ENCODE results near the gene SRSF1. TPM values are rescaled to one million over a fixed set of nuclear protein-coding genes. Genes with fewer than 3 reads are reported as not detected.

SRSF1 gene
- total and polyA plus RNA-seq, 2 of the 4 experiments (the other 2 are of a cell fraction): 190 to 357 TPM

DNA sequence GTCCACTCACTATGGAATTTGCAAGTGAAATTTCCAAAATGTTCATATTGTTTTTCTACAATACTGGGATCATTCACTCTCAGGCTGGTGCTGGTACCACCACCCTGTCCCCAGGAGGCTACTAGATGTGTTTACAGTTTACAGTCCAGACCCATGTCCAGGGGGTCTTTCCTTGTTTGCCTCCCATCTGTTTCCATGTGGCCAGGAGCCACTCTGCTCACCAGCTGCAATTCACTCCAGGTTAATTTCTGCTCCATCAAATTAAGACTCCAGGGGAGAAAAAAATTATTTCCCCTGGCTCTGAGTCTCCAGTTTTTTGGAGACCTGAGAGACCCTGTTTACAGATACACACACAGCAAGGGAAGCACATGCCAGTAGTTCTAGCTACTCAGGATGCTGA lies 12.5 kb upstream of the SRSF1 start:
- intact Hi-C loops (cut with micrococcal nuclease): no loop called here
- DNase-seq: no peak
- no peak overlapping the region for H2AFZ ChIP-seq (replicated peaks; ENCODE audit: low read length, poor library complexity)

More for the DNA sequence above, 12.5 kb upstream of the SRSF1 start:
- Histone ChIP-seq H3K14ac (replicated peaks; ENCODE audit: low read depth, low read length) (no peak overlapping the region), H2BK120ac (ENCODE audit: low read depth, low read length) (no peak overlapping the region), H2BK15ac (ENCODE audit: low read depth, low read length) (no peak overlapping the region), H4K5ac (ENCODE audit: low read depth, low read length) (no peak overlapping the region), H3K23ac (ENCODE audit: low read depth, low read length) (no peak overlapping the region), H3K27me3 (ENCODE audit: control insufficient read depth, insufficient read depth, low read length) (peaks cover 2% of the 10 kb centered on the region), H2AK9ac (replicated peaks; ENCODE audit: low read depth, low read length, poor library complexity) (no peak overlapping the region), H3K36me3 (ENCODE audit: control insufficient read depth, insufficient read depth, low read length) (no peaks in the 10 kb centered on the region), H4K8ac (ENCODE audit: low read depth in 2 of 2, low read length in 2 of 2) (no peak overlapping the region), H4K91ac (ENCODE audit: insufficient read depth, low read depth, low read length) (no peak overlapping the region), H3K4me2 (ENCODE audit: low read depth, low read length) (no peak overlapping the region), H3K18ac (ENCODE audit: low read depth, low read length) (no peak overlapping the region), H3K4ac (ENCODE audit: low read depth, low read length) (no peak overlapping the region), H3K4me1 (ENCODE audit: control insufficient read depth, insufficient read depth, low read length) (no peaks in the 10 kb centered on the region), H3K27ac (ENCODE audit: insufficient read depth, low read length) (no peak overlapping the region), H3K9ac (ENCODE audit: low read depth, low read length) (no peak overlapping the region), H3K9me1 (ENCODE audit: insufficient read depth, low read length) (no peaks in the 10 kb centered on the region), H4K20me1 (ENCODE audit: insufficient read depth, low read length) (no peaks in the 10 kb centered on the region), H3K79me1 (ENCODE audit: low read depth in 1 of 2, low read length in 2 of 2) (no peaks in the 10 kb centered on the region), H2BK20ac (ENCODE audit: low read depth, low read length) (no peak overlapping the region), H2AK5ac (ENCODE audit: low read depth, low read length) (no peak overlapping the region), H3K9me3 (ENCODE audit: control insufficient read depth, insufficient read depth, low read length) (no peaks in the 10 kb centered on the region), H3K4me3 (ENCODE audit: insufficient read depth, low read depth, low read length) (no peak overlapping the region), H2BK5ac (ENCODE audit: low read depth, low read length, poor library complexity, severe bottlenecking) (no peak overlapping the region), H3K56ac (ENCODE audit: extremely low read depth, insufficient read depth, low read length) (no peak overlapping the region)
- ChIA-PET POLR2A (ENCODE audit: unreplicated experiment) (no interaction called here), CTCF (no interaction called here)
- TF ChIP-seq BHLHE40 (IDR thresholded peaks at IDR 0.05; ENCODE audit: low read depth, low read length) (no peak), CHD1 (IDR thresholded peaks at IDR 0.05; ENCODE audit: low read depth, low read length) (no peak), RCOR1 (IDR thresholded peaks at IDR 0.05; ENCODE audit: insufficient replicate concordance, low read length) (no peak), RFX5 (IDR thresholded peaks at IDR 0.05; ENCODE audit: low read depth, low read length) (no peak), CEBPB (IDR thresholded peaks at IDR 0.05; ENCODE audit: low read depth, low read length) (no peak), SMC3 (IDR thresholded peaks at IDR 0.05; ENCODE audit: low read depth, low read length) (no peak), NFE2L2 (IDR thresholded peaks at IDR 0.05; ENCODE audit: low read depth, low read length) (no peak), MAZ (IDR thresholded peaks at IDR 0.05; ENCODE audit: borderline replicate concordance, low read depth, low read length) (no peak), RAD21 (IDR thresholded peaks at IDR 0.05; ENCODE audit: low read length) (no peak), MXI1 (IDR thresholded peaks at IDR 0.05; ENCODE audit: borderline replicate concordance, low read depth, low read length) (no peak), MAFK (IDR thresholded peaks at IDR 0.05; ENCODE audit: low read depth, low read length) (no peak)
- TF ChIP-seq, protein P1, sequence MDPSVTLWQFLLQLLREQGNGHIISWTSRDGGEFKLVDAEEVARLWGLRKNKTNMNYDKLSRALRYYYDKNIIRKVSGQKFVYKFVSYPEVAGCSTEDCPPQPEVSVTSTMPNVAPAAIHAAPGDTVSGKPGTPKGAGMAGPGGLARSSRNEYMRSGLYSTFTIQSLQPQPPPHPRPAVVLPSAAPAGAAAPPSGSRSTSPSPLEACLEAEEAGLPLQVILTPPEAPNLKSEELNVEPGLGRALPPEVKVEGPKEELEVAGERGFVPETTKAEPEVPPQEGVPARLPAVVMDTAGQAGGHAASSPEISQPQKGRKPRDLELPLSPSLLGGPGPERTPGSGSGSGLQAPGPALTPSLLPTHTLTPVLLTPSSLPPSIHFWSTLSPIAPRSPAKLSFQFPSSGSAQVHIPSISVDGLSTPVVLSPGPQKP (IDR thresholded peaks at IDR 0.05; ENCODE audit: borderline replicate concordance, low read depth, low read length): no peak
- TF ChIP-seq, protein P2, sequence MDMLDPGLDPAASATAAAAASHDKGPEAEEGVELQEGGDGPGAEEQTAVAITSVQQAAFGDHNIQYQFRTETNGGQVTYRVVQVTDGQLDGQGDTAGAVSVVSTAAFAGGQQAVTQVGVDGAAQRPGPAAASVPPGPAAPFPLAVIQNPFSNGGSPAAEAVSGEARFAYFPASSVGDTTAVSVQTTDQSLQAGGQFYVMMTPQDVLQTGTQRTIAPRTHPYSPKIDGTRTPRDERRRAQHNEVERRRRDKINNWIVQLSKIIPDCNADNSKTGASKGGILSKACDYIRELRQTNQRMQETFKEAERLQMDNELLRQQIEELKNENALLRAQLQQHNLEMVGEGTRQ (IDR thresholded peaks at IDR 0.05; ENCODE audit: low read depth, low read length): no peak
- TF ChIP-seq, protein P3, sequence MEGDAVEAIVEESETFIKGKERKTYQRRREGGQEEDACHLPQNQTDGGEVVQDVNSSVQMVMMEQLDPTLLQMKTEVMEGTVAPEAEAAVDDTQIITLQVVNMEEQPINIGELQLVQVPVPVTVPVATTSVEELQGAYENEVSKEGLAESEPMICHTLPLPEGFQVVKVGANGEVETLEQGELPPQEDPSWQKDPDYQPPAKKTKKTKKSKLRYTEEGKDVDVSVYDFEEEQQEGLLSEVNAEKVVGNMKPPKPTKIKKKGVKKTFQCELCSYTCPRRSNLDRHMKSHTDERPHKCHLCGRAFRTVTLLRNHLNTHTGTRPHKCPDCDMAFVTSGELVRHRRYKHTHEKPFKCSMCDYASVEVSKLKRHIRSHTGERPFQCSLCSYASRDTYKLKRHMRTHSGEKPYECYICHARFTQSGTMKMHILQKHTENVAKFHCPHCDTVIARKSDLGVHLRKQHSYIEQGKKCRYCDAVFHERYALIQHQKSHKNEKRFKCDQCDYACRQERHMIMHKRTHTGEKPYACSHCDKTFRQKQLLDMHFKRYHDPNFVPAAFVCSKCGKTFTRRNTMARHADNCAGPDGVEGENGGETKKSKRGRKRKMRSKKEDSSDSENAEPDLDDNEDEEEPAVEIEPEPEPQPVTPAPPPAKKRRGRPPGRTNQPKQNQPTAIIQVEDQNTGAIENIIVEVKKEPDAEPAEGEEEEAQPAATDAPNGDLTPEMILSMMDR (conservative IDR thresholded peaks at IDR 0.05; ENCODE audit: low read depth, low read length): no peak
- in situ Hi-C loops (cut with MboI; ENCODE audit: low sequenced_read_pairs): no loop called here
- no TSS peak for BruUV-seq (replicated peaks)
- no peak for ATAC-seq (ENCODE audit: low read depth)
- dilution Hi-C loops (cut with HindIII; ENCODE audit: low sequenced_read_pairs, unreplicated experiment): no loop called here

Data from IMR-90 (cell line).